HG03521 (cell line): ENCODE data around the gene TRPM6.

ENCODE experiments used
- ATAC-seq: cut with Tn5 transposase; IDR thresholded peaks from one replicate; pipeline ENCODE4 v1.9.1; 2021; ENCODE audit warnings: mild to moderate bottlenecking, moderate library complexity; ENCODE audit not compliant: unreplicated experiment

Gene TRPM6

DNA sequence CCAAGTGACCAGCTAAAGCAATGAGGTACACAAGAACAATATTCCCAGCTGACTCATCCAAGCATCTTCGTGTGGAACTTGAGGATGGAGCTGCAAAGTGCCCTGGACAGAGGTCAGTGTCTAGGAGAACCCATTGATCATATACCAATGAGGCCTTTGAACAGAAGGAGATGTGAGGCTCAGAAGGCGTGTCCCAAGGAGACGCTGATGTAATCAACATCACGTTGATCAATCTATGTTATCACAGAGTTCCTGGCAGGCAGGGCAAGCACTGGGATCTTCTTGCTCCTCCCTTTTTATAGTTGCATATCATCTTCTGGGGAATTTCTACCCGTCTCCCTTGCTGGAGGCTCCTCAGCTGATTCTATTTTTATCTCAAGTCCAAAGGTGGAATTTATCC is 163.4 kb downstream of the TRPM6 start:
- ATAC-seq = no peak

DNA sequence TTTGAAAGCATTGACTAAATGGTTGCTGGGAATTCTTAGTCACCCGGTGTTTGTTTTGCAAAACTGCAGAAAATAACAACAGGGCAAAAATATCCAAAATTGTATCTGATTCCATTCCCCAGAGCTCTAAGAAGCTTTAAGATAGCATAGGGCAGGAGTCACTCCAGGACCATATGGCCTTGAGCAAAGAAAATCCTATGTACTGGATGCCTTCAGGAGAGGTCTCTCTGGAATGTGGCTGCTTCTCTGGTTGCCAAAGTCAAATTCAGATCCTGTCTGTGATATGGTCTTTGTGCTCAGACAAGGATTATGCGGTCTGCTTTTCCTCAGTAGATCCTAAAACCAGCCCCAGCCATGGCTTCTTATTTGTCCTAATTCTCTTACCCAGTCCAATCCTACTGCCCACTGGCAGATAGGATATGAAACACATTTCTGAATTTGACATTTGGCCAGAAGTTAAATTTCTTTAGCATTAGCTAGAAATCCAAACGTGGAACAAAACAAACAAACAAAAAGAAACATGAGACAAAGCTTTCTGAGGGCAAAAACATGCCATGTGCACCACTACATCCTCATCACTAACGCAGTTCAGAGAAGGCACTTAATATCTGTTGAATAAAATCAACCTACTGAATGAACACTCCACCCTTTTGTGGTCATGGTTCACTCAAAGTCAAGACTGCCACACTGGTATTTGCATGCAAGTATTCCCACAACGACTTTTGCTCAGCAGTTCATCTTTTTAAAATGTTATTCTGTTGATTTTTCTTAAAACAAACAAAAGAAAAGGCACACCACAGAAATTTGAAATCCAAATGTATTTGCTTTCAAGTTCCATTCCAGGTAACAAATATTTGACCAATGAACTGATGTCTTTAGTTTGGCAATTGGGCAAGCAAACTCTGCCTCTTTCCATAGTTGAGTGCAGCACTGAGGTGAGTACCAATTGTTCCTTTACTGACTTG is 165.7 kb downstream of the TRPM6 start:
- no peak for ATAC-seq

DNA sequence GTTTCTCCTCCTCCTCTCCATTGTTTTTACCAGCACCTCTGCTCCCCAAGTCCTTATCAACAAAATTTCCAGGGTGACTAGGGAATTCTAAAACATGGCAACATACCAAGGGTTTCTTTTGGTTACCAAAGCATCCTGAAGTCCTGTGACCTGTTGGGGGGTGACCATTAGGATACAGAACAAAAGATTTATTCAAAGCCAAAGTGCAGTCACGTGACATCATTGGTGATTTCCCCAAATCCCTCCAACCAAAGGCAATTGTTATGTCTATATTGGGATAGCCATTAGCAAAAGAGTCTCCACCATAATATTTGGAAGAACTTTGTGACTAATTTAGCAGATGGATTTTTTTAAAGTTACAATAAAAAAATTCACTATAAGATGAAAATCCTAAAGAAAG is 168.4 kb downstream of the TRPM6 start:
- ATAC-seq = no peak

DNA sequence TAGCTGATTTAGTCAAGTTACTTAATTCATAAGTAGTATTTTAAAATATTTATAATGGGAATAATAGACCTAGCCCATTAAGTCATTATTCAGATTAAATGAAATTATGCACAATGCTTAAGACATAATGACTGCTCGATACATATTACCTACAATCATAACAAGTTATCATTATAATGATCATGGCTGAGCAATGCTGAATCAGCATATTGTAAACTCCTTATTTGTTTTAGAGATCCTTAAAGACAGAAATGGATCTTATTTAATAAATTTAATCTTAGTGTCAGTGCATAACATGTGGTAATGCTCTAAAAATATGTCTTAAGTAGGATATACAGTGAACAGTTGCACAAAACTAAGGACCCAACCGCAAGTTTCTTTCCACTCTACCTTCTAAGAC is 169.0 kb downstream of the TRPM6 start:
- ATAC-seq = no peak

DNA sequence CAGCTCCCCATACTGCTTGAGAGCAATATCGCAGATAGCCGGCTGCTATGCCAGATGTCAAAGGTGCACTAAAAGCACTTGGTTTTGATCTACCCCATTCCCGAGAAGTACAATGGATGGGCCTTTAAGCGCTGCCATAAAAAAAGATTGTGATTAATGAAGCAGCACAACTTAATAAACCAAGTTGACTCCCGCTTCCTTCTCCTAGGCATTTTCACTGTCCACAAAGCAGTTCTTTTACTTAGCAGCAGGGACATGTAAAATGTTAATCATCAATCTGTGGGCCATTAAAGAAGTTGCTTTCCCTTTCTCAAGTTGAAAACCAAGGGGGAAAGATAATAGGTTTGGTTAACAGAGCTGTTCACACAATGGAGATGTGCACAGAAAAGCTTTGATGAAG is 176.4 kb downstream of the TRPM6 start:
- no peak for ATAC-seq

DNA sequence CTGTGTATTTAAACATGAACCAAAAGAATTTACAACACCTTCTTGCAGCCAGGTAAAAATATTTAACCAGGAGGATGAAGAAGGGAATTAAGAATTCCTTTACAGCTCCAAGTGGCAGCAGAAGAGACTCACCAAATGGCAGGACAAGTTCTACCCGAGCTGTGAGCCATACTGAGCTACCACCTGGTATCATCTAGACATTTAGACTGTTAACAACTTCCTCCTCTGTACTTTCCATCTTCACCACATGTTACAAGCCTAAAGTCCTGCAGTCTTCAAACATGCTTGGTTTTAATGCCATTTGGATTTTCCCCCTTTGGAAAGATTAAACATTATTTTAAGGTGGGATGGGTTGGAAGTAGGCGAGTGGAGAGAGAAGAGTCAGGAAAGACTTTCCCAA is 190.2 kb downstream of the TRPM6 start:
- ATAC-seq = no peak

DNA sequence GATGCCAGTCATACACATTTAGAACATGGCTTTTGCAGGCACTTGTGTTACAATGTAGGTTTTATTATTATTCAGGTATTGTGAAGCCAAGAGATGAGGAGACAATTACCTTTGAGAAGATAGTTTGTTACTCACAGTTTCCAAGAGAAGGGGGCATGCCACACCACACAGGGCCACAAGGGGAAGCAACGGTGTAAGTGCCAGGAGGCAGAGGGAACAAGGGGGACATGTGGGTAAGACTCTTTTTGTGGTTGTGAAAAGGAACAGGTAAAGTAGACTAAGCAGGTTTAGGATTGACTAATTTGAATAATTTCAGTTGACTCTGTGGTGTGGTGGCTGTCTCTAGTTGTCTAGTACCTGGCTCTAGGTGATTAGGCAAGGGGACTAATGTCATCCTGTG is 191.2 kb downstream of the TRPM6 start:
- ATAC-seq = no peak

DNA sequence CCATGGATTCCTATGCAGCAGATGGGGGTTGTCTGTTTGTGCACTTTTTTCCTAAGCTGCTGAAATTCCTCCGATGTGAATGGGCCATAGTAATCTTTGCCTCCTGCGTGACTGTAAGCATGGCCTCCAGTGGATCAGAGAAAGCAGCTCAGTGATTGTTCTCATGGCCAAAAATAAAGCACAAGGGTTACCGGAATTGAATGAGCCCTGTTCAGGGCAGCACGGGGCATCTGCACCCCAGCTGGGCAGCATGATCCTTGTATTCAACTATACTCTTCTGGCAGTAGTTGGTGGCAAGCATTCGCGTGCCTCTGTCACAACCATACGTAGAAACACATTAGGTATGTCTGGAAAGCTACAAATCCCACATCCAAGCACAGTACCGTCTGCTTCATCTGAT is 196.7 kb downstream of the TRPM6 start:
- no peak for ATAC-seq

DNA sequence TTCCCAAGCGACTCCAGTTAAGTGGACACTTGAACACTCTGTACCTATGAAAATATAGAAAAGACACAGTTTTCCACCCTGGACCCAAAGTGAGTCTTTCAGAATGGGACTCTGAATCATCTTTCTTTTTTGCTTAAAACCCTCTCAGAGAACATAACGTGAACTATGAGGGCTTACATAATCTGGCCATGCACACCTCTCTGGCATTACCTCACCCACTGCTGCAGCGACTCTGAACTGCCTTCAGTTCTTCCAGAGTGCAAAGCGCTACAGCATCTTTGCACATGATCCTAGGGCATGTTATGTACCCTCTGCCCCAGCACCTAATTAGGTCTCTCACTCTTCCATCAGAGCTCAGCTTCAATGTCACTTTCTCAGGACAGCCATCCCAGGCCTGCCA is 204.4 kb downstream of the TRPM6 start:
- ATAC-seq = no peak

DNA sequence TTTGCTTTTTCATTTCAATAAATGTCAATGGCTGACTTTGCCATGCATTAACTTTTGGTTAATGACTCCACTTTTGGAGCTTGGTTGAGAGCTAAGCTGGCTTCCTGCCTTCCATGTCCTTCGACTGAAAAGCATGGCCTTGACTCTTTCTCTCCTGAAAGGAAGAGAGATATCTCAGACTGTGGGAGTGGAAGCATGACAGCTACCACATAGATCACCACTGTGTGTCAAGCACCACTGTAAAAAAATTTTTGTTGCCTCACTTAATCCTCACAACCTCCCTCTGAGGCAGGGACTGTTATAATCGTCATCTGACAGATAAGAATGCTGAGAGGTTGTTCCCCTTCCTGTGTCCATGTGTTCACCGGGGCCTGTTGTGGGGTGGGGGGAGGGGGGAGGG is 205.8 kb downstream of the TRPM6 start:
- no peak for ATAC-seq

DNA sequence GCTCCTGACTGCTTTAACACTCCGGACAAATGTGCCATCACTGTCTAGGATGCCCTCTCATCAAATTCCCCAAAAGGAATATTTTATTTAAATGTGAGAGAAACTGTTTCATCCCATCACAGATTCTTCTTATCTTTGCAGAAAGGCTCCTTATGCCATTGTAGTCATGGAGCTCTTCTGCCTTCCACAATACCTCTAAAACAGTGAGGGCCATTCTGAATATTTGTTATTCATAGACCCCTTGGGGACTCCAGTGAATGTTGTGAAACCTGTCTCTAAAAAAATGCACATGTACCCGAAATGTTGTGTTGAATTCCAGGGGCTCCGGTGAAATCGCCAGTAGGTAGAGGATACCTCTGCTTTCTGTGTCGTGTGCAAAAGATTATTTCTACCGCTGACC is 213.6 kb downstream of the TRPM6 start:
- no peak for ATAC-seq
